Amniotic epithelial cell (primary cell): ENCODE results near the gene DCD.
A peak's percentile ranks its signal among the peaks of the same experiment; 100 is the strongest.
"Not testable (repeated sequence)": the region's sequence is repeated elsewhere in the genome, so short reads cannot be mapped to it uniquely, and the experiment has no call there.

Experiments used
- DNase-seq: peaks from one replicate; pipeline ENCODE4 v3.0.0-alpha.2; 2010; ENCODE audit warnings: low read depth

Gene DCD

GRCh38 chr12:54653025-54653424 lies 4.9 kb upstream of the DCD start:
- DNase-seq: no peak

GRCh38 chr12:54650889-54651288 lies 2.7 kb upstream of the DCD start:
- no peak for DNase-seq

- DNase-seq: no peak
Observed at GRCh38 chr12:54650409-54650808, 2.2 kb upstream of the DCD start.

- no peak for DNase-seq
Observed at GRCh38 chr12:54649825-54650224, 1.7 kb upstream of the DCD start.

- no peak for DNase-seq
Observed at GRCh38 chr12:54641554-54641953, 6.6 kb downstream of the DCD start.

- no peak for DNase-seq
Observed at GRCh38 chr12:54641089-54641488, 7.1 kb downstream of the DCD start.

- not testable (repeated sequence) for DNase-seq
Observed at GRCh38 chr12:54639112-54639511, 9.1 kb downstream of the DCD start.

- DNase-seq: no peak
Observed at GRCh38 chr12:54634795-54635194, 13.4 kb downstream of the DCD start, which contains the start of gene LACRT. LACRT (minus strand) TSS chr12:54634895; CDS start chr12:54634841, 54 bp downstream.

- no peak for DNase-seq
Observed at GRCh38 chr12:54631988-54632728, 16.0 kb downstream of the DCD start.

GRCh38 chr12:54631551-54631950 lies 16.6 kb downstream of the DCD start:
- no peak for DNase-seq

- no peak for DNase-seq
Observed at GRCh38 chr12:54629925-54630324, 18.2 kb downstream of the DCD start.

GRCh38 chr12:54628186-54628846 lies 19.8 kb downstream of the DCD start:
- DNase-seq: no peak

- no peak for DNase-seq
Observed at GRCh38 chr12:54627304-54627703, 20.9 kb downstream of the DCD start.

- DNase-seq: no peak
Observed at GRCh38 chr12:54625598-54625997, 22.6 kb downstream of the DCD start.

GRCh38 chr12:54624315-54625279 lies 23.6 kb downstream of the DCD start:
- peak; percentile 66 for DNase-seq

GRCh38 chr12:54622463-54623183 lies 25.5 kb downstream of the DCD start:
- DNase-seq: no peak

GRCh38 chr12:54616933-54617680 lies 31.1 kb downstream of the DCD start:
- no peak for DNase-seq

GRCh38 chr12:54612225-54612750 lies 35.9 kb downstream of the DCD start:
- DNase-seq: no peak

- DNase-seq: no peak
Observed at GRCh38 chr12:54611715-54612149, 36.4 kb downstream of the DCD start.

GRCh38 chr12:54608769-54609168 lies 39.4 kb downstream of the DCD start:
- DNase-seq: no peak

GRCh38 chr12:54608156-54608555 lies 40.0 kb downstream of the DCD start:
- no peak for DNase-seq
